Fibroblast of villous mesenchyme (primary cell): ENCODE measurements around the gene TTLL11. TPM values are rescaled to one million over a fixed set of nuclear protein-coding genes. Genes with fewer than 3 reads are reported as not detected.

Experiments used
- DNase-seq: peaks from one replicate; pipeline ENCODE4 v3.0.0-alpha.2; 2010; ENCODE audit warnings: low read depth
- H3K4me3 ChIP-seq: 2 replicates; pipeline ENCODE4 v1.5.1; 2011; ENCODE audit warnings: low read depth, mild to moderate bottlenecking, low read length
- total RNA-seq: library from RNA; depleted of rRNA; stranded (reverse); fragments of >200 nt; gene quantifications from 2 replicates; pipeline ENCODE4 v1.2.3, GENCODE V29; 2012
- TF ChIP-seq, protein P1 (sequence below): IDR thresholded peaks from 2 replicates; pipeline ENCODE4 v1.5.1; 2012; ENCODE audit warnings: low read depth, mild to moderate bottlenecking, low read length; ENCODE audit not compliant: insufficient read depth

The TTLL11 gene
- total RNA-seq, 1 donor, result 4.3 TPM

DNA sequence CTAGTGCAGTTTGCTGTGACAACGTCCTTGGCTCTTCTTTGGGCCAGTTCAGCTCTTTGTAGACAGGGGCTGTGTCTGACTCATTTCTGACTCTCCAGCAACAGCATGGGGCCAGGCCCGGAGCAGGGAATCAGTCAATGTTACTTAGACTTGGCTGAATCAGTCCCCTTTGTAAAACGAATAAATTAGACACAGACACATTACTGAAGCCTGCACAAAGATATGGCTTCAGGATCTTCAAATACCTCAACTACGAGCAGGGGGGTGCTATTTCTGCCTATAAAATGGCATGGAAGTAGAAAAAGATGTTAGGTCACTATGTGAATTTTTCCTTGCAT is 204.7 kb downstream of the TTLL11 start:
- H3K4me3 ChIP-seq, result no peak overlapping the region
- TF ChIP-seq, protein P1, sequence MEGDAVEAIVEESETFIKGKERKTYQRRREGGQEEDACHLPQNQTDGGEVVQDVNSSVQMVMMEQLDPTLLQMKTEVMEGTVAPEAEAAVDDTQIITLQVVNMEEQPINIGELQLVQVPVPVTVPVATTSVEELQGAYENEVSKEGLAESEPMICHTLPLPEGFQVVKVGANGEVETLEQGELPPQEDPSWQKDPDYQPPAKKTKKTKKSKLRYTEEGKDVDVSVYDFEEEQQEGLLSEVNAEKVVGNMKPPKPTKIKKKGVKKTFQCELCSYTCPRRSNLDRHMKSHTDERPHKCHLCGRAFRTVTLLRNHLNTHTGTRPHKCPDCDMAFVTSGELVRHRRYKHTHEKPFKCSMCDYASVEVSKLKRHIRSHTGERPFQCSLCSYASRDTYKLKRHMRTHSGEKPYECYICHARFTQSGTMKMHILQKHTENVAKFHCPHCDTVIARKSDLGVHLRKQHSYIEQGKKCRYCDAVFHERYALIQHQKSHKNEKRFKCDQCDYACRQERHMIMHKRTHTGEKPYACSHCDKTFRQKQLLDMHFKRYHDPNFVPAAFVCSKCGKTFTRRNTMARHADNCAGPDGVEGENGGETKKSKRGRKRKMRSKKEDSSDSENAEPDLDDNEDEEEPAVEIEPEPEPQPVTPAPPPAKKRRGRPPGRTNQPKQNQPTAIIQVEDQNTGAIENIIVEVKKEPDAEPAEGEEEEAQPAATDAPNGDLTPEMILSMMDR, result no peak
- peak; percentile 50 for DNase-seq

DNA sequence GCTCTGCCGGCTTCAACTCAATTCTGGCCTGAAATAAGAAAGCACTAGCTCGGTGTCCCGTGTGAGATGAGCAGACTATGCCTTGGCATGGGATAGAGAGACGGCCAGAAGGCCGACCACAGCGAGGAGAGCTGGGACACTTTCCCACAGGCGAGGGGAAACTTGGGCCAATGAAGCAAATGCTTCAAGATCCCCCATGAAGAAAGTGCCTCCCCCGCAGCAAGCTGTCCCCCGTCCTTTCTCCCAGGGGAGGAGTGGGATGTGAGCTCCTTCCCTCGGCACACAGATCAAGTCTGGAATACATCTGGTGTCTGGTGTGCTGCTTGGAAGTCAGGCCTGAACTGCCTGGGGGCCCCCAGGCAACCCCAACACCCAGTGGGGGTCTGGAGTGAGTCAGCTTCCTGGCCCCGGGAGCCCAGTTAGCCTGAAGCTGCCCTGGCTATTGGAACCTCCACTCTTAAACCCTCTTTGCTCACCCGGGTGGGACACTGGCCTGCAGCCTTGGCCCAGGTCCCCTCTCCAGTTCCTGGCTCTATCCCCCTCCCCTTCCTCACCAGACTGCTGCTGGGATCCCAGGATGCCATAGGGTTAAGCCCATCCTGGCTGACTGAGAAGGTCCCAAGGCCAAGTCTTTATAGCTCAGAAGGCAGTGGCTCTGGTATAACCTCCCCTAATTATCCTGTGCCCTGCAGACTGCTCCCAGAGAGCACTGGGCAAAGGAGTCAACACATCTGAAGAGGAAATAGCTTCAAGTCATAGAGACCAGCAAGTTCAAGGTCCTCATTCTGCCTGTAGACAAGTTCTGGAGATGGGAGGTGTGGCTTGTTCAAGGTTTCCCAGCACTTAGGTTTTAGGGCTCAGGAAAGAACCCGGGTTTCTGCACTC is 205.3 kb downstream of the TTLL11 start:
- no peak overlapping the region for H3K4me3 ChIP-seq
- TF ChIP-seq, protein P1, result no peak
- DNase-seq, result no peak

DNA sequence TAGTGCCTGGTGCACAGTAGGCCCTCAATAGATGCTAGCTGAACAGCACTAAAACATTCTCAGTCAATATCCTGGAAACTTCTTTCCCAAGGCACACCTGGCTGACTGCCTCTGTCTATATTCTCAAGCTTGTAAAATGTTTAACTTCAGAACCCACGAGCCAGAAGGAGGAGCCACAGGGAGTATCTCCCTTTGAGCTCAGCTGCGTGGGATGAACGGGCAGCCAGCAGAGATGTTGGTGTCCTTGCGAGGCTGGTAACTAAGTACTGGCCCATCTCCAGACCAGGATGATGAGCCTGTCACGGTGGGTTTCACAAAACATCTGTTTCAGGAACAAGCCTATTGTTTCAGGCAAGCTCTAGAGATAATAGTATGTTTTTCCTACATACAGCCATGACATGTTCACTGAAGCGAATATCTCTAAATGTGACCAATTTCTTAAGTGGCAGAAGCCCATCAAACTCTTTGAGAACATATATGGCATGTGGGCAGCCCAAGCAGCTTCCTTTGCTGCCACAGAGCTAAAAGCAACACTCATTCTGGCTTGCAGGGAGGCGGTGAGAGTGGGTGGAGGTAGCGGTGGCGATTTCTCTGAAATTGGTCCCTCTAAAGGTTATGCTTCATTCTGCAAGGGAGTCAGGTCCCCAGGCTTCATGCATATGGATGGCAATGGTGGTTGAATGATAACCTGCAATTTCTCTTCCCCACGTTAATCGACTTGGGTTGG is 206.2 kb downstream of the TTLL11 start:
- TF ChIP-seq, protein P1, result no peak
- H3K4me3 ChIP-seq, result no peak overlapping the region
- no peak for DNase-seq

DNA sequence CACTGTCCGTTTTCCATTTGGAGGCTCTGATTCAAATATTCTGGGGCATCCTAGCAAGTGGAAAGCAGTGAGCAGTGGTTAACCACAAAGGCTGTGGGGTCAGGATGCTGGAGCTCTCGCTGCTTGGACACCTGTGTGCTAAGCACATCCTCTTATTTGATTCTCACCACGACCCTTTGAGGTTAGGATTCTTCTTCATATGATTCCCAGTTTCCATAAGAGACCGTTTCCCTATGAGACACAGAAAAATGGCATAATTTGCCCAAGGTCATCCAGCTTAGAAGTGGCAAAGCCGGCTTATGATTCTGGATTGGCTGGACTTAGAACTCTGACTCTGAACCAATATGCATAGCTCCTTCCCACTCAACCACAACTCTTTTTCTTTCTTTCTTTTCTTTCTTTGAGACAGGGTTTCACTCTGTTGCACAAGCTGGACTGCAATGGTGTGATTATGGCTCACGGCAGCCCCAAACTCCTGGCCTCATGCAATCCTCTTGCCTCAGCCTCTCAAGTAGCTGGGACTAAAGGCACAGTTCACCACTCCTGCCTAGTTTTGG is 207.7 kb downstream of the TTLL11 start:
- peak; percentile 61 for DNase-seq
- TF ChIP-seq, protein P1, result no peak
- no peak overlapping the region for H3K4me3 ChIP-seq

DNA sequence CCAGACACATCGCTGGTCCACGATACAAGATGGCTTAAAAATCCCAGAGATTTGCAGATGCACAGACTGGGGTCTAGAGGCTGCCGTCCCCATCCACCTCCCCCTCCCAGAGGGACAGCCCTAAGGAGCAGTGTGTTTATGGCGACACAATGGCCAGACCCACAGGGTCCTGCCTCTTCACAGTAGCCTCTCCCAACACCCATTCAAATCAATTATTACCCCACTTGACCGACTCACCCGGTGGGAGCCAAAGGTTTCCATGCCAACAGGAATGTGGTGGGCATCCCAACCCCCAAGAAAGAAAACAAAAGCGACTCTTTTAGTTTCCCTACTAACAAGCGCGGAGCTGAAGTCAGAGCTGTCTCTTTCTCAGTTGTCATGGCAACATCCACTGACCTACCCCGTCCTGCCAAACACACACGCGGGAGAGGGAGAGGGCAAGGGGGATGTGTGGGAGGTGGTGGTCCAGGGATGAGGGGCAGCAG is 209.0 kb downstream of the TTLL11 start:
- no peak overlapping the region for H3K4me3 ChIP-seq
- DNase-seq, result no peak
- TF ChIP-seq, protein P1, result no peak

DNA sequence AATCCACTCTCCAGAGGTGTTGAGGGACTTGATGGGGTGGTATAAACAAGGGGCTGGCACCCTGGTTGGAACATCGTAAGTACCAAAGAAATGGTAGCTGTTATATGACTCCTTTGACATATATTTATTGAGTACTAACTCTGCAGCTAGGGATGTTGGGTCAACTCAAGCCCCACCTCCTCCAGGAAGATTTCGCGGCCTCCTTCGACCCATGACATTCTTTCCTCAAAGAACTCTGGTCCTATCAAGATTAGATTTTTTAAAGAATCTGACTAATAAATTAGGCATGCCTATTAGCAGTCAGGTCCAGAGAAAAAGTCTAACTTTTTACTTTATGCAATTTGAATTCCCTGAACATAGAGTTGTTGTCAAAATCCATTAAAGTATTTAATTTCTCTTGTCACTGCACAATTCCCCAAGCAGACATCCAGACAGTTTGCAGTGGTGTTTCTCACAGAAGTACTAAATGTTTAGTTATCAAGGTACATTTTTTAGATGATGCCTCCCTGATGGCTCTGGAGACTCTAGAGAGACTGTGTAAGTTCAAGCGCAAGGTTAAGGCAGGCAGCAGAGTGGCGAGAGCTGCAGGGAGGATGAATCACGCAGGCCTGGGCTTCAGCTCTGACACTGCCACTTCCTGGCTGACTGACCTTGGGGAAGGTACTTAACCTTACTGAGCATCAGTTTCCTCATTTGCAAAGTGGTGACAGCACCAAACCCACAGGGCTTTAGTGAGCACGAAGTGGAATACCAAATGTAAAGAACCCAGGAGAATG is 209.6 kb downstream of the TTLL11 start:
- H3K4me3 ChIP-seq, result no peak overlapping the region
- TF ChIP-seq, protein P1, result no peak
- DNase-seq, result peak; percentile 65
